Endometrial microvascular endothelial cells (primary cell): Measurements from ENCODE around the gene DDX25. TPM values are rescaled to one million over a fixed set of nuclear protein-coding genes. Genes with fewer than 3 reads are reported as not detected.
"Not testable (repeated sequence)": the region's sequence is repeated elsewhere in the genome, so short reads cannot be mapped to it uniquely, and the experiment has no call there.

ENCODE experiments used
- in situ Hi-C: cut with HindIII; loops from 2 replicates; pipeline ENCODE4 v1.10.0; 2017; ENCODE audit warnings: low sequenced_read_pairs, low pct_unique_long_range_greater_than_20kb; ENCODE audit errors: inconsistent ontology term
- total RNA-seq: library from RNA; depleted of rRNA; stranded (reverse); fragments of >200 nt; gene quantifications from one replicate; pipeline ENCODE4 v1.2.3, GENCODE V29; 2015; ENCODE audit errors: inconsistent ontology term

Gene DDX25
- total RNA-seq, 1 donor from 2014 or later: not detected

DNA sequence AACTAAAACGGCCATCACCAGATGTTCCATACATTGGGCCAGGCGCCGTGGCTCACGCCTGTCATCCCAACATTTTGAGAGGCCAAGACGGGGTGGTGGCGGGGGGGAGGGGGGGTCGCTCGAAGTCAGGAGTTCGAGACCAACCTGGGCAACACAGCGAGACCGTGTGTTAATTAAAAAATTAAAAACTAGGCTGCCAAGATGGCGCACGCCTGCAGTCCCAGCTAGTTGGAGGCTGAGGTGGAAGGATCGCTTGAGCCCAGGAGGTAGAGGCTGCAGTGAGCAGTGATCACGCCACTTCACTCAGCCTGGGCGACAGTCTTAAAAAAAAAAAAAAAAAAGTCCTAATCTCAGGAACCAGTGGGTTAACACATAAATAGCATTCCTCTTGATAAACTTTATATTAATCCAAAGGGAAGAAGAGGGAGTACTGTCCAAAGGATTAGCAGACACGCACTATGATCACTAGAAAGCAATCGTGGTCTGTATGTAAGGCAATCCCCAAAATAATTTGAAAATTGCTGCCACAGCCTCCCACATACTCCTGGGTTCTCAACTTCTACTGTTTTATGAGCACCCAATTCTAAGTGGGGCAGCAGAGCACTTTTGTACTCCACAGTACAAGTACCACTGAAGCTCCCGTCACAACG lies 1.9 kb upstream of the DDX25 start:
- in situ Hi-C loops: no loop called here

DNA sequence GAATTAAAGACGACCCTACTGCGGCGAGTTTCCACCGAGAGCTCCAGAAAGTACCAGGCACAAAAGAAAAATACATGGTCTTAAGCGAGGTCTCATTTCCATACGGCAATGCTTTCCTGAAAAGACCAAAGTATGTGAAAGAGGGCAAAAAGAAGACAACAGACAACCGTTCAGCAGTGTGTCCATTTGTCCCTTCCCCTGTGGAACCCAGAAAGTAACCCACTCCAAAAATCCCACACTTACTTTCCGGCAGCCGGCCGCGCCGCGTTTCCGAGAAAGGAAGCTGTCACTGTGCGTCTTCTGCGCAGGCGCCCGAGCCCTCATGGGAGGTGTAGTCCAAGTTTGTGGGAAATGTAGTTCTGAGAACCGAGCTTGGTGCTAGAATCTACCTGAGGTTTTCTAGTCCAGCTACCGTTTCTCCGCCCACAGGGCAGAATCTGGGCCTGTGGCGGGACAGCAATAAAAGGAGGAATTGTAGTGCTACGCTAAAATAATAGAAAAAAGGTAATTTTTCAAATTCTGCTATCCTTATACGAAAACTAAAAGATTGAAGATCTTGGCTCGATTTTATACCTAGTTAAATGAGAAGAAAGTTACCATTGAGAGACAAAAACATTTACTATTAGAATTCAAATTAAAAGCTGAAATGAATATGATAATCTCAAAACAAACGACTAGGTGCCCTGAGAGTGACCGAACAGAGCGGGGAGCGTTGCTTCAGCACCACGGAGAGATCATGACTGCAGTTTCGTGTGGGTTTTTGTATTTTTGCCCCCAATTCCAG lies 1.2 kb upstream of the DDX25 start, which contains the start of gene PUS3:
Gene PUS3, minus strand, starts transcription at position 280 of the 784 bp plus-strand sequence. CDS start 6,922 bp downstream, outside the sequence.
- in situ Hi-C loops: no loop called here

DNA sequence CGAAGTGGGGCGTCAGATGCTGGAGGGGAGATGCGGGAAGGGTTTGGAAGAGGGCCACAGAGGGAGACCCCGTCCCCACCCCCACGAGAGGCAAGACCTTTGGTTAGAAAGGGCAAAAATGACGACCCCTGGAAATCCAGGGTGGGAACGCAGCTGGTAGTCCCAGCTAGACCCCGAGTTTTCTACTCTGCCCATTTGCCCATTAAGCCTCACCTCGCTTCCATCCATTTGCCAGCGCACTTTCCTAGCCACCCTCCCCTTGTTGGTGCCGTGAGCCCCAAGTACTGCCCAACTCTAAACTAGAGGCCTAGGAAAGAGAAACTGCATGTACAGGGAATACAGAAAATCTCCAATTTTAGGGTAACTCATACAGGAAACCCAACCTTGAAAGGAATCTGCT lies 370 bp downstream of the DDX25 start:
- in situ Hi-C loops: no loop called here

DNA sequence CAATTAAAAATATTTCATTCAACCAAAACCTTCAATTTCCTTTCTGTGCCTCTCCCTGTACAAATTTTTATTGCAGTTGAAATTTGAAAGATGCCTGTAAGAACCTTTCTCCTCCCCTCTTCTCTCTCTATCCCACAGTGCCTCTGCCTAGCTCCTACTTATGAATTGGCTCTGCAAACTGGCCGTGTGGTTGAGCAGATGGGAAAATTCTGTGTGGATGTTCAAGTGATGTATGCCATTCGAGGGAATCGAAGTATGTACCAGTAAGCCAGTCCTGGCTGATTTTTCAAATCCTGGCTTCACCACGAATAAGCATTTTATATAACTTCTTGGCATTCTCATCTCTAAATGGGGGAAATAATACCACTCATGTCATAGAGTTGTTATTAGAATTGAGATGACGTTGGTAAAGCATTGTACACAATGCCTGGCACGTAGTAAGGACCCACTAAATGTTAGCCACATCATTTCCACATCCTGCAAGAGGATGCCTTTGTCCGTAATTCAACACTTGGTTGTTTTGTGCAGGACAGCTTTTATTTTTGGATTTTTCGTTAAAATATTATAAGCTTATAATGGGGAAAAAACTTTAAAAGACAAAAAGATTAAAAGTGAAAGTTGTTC lies 6.0 kb downstream of the DDX25 start:
- in situ Hi-C loops: no loop called here

DNA sequence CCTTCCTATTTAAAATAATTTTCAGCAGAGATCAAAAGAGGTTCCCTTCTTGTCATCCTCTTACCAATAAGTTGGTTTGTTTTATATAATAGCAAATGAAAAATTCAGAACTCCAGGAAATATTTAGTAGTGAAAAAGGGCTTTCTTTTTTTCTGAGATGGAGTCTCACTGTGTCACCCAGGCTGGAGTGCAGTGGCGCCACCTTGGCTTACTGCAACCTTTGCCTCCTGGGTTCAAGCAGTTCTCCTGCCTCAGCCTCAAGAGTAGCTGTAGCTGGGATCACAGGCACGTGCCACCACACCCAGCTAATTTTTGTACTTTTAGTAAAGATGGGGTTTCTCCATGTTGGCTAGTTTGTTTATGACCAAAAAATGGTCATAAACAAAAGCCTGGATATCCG lies 10.3 kb downstream of the DDX25 start:
- in situ Hi-C loops: not testable (repeated sequence)

DNA sequence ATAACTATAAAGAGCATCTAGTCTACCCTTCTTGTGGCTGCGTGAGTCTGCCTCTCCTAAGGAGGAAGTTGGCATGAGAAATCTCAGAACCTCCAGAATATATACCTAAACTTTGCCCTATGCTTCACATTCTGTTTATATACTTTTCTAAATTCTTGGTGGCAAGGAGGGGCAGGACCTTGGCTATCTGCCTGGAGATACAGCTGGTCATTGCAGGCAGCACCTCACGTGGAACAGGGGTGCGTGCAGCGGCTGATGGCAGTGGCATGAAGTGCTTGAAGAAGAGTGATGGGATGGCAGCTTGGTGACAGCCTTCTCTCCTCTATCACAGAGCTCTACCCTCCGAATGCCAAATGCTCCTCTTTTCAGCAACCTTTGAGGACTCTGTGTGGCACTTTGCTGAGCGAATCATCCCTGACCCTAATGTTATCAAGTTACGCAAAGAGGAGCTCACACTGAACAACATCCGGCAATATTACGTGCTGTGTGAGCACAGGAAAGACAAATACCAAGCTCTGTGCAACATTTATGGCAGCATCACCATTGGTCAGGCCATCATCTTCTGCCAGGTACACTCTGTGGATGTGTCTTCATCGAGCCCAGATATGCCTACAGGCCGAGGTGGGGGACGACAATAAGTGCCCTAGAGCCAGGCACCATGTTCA lies 12.5 kb downstream of the DDX25 start:
- in situ Hi-C loops: no loop called here

DNA sequence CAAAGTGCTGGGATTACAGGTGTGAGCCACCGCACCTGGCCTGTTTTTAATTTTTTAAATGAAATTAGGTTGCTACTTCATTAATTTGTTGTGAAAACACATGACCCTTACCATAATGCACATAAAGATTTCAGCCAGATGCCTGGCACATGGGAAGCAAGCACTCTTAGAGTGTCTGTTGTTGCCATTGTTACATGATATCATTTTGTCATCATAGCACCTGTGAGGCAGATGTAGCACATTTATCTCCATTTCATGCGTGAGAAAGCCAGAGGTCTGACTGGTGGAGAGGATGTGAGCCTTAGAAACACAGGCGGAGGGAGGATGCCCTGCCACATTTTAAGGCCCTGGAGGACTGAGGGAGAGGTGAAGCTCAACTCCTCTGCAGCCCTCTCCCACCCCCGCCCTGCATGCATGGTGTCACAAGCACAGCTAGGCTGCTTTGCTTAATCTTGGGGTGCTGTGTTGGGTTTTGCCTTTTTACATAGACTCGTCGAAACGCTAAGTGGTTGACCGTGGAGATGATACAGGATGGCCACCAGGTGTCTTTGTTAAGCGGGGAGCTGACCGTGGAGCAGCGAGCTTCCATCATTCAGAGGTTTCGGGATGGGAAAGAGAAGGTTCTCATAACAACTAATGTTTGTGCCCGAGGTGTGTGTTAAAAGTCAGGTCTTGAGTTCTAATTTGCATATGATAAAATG lies 14.0 kb downstream of the DDX25 start:
- in situ Hi-C loops: no loop called here

DNA sequence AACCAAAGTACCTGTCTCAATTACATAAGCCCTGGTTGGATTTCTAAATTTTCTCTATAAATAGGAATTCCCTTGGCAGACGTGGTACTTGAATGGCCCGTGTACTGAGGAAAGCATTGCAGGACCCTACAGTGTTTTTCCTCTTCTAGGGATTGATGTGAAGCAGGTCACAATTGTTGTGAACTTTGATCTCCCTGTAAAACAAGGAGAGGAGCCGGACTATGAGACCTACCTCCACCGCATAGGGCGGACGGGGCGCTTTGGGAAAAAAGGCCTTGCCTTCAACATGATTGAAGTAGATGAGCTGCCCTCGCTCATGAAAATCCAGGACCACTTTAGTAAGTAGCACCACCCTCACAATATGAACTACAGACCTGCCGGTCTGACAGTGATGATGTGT lies 16.7 kb downstream of the DDX25 start:
- in situ Hi-C loops: no loop called here

DNA sequence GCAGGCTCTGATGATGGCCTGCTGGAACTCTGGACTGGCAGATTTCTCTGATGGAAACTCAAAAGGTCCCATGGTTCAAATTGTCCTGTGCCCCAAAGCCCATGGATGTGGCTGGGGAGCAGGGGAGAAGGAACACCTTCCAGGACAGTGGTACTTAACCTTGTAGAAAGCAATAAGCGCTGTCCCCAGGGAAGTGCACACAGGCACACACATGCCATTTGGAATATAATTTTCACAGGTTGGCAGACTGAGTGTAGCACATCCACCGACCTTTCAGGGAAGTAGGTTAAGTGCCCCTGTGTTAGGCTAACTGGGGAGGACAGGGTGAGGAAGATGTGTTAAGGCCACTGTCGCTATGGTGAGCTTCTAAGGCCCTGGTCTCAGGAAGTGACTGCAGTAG lies 17.8 kb downstream of the DDX25 start:
- in situ Hi-C loops: no loop called here

DNA sequence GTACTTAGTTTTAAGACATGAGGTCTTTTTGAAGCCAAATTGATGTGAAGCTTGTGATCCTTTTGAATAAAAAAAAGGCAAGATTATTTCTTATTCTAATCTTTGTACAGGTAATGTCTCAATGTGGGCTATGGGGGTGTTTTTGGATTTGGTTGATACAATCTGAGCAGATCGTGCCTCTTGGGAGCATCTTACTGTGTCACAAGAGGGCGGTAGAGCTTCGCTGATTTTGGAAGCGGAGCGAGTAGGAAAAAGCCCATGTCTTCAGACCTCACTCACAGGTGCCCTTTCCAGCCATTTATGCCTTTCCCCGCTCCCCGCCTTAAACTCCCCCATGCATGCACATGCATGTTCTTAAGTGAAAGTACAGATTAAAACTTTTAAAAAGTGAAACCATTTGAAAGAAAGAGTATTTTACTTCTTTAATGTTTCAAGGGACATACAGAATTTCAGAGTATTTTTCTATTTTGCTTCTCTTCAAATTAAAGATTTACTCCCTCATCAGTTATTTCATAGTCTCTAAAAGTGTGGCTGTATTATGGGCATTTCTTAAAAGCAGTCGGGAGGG lies 18.8 kb downstream of the DDX25 start:
- in situ Hi-C loops: no loop called here

DNA sequence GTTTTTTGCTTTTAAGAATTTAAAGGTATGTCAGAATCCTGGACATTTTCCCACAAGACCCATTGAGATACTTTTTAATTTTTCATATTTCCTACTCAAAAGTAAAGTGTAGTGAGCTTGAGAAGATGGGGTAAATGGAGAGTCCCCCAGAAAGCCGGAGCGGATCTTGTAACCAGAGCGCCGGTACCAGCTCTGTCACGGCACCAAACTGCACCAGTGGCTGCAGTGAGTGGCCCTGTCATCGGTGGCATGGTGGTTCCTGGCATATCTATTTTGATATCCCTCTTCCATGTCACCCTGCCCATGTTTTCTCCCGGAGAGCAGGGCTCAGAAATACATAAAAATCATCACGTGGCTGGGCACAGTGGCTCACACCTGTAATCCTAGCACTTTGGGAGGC lies 19.3 kb downstream of the DDX25 start:
- in situ Hi-C loops: no loop called here

DNA sequence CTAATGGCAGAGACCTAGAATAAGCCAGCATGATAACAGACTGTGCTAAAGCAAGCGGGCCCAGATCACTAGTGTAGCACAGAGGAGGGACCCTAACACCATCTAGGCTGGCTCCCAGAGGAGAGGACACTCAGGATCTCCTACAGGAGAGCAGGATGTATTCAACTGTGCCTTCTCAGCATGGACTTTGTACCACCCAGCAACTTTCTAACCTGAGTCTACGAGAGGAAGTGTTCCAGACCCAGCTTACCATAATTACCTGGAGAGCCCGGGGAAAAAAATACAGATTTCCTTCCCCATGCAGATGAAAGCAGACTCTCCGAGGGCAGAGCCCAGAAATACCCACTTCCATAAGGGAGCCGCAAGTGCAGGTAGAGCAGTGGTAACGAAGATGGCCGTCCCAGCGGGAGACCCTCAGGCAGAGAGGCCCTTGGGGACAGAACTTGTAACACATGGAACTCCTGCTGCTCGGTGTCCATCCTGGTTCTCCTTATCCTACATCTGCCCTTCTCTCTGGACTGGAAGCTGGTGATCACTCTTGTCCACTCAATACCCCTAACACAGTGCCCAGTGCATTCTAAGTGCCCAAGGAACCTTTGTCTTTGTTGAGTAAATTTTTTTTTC lies 20.2 kb downstream of the DDX25 start:
- in situ Hi-C loops: loop anchor here (25.0 kb wide), 1 partner anchor 263 kb away; no protein-coding TSS in a partner anchor

DNA sequence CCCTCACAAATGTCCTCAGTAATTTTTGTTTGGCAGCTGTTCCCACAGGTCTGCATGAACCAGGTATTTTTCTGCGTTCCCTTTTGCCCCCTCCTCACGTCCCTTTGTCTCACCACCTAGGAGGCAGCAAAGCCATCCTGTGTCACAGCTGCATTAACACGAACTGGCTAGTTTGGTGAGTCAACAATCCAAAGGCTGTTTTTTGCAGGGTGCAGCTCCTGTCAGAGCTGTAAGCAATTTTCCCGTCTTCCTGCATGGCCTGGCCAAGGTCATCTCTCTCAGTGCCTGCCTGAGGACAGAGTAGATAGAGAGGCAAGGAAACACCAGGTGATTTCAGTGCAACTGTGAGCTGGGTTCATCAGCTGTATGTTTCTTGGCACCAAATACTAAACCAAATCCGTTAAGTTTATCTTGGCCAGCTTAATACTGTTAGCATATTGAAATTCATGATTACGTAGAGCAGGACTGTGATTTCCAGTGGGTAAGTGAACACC lies 21.0 kb downstream of the DDX25 start:
- in situ Hi-C loops: loop anchor here (25.0 kb wide), 1 partner anchor 262 kb away; no protein-coding TSS in a partner anchor

DNA sequence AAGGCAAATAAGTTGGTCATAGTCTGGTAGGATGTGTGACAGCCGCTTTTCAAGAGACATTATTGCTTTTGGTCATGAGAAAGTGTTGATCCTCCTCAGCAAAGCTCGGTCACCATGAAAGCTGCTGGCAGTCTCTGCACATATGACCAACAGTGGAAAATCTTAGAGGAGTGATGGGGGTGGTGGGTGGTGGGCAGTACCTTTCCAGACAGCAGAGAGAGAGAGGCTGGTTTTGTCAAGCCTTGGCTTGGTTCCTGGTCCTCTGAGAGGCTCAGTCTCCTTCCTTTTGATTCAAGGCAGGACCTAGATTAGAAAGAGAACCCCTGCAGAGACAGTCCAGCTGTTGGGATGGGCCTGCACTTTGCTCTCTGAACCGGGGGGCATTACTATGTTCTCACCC lies 21.5 kb downstream of the DDX25 start:
- in situ Hi-C loops: loop anchor here (25.0 kb wide), 1 partner anchor 261 kb away; no protein-coding TSS in a partner anchor

DNA sequence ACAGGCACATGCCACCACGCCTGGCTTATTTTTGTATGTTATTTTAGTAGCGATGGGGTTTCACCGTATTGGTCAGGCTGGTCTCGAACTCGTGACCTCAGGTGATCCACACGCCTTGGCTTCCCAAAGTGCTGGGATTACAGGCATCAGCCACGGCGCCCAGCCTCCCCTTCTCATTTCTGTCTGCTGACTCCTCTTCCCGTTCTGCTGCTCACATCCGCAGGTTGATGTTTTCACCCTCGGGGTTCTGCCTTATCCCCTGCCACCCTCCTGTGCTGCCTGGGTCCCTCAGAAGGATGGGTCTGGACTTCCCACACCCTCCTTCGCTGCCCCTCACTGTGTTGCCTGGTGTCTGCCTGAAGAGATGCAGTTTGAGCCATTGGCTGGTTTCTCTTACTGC lies 22.4 kb downstream of the DDX25 start:
- in situ Hi-C loops: loop anchor here (25.0 kb wide), 1 partner anchor 261 kb away; no protein-coding TSS in a partner anchor

DNA sequence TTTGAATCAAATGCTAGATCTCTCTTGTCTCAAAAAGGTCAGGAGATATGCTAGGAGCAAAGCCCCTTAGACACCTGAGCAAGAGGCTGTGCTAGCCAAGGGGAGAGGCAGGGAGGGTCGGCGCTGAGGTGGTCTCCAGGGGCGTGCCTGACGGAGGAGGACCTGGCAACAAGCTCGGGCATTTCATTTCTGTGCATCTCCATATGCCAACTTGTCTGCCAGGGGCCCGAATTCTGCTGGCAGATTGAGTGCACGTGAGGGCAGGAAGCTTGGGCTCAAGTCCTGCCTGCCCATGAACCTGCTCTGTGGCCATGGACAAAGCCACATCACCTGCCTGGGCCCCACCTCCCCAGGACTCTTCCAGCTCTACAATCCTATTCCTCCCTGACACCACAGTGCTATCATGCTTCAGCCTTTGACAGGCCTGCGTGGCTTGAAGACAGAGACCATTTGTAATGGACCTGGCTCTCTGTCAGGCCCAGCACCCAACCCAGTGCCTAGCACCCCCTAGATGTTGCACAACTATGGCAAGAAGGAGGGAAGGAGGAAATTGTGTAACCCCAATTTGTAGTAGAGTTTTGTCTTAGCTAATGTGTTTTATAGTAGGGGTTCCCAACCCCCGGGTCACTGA lies 25.3 kb downstream of the DDX25 start:
- in situ Hi-C loops: loop anchor here (25.0 kb wide), 1 partner anchor 258 kb away; no protein-coding TSS in a partner anchor

DNA sequence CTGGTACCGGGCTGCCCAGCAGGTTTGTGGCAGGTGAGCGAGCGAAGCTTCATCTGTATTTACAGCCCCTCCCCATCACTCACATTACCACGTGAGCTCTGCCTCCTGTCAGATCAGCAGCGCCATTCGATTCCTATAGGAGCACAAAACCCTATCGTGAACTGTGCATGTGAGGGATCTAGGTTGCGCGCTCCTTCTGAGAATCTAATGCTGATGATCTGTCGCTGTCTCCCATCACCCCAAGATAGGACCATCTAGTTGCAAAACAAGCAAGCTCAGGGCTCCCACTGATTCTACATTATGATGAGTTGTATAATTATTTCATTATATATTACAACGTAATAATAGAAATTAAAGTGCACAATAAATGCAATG lies 25.8 kb downstream of the DDX25 start:
- in situ Hi-C loops: loop anchor here (25.0 kb wide), 1 partner anchor 257 kb away; no protein-coding TSS in a partner anchor
